Body of pancreas (tissue), 4 donors: ENCODE results near the gene RPS6KA1. TPM values are rescaled to one million over a fixed set of nuclear protein-coding genes. Genes with fewer than 3 reads are reported as not detected.

Source experiments
- ATAC-seq: fragments of 150-250 bp; one replicate; pipeline ENCODE4 v1.9.1; 2016
- DNase-seq, 4 donors: peaks; one replicate each; pipeline ENCODE4 v3.0.0-alpha.2; 2019
- H3K27ac ChIP-seq, 4 donors: fragments of 200-600 bp; sonication (generic); 1 replicate in 3 of 4; 2 replicates in 1 of 4; pipeline versions ENCODE4 v1.5.1 to v1.6.1; 2016 to 2019; ENCODE audit warnings: mild to moderate bottlenecking in 1 of 4, mixed read lengths in 1 of 4, moderate library complexity in 1 of 4
- H3K27me3 ChIP-seq, 2 donors: fragments of 200-600 bp; sonication (generic); one replicate each; pipeline ENCODE4 v1.6.0; 2016; ENCODE audit warnings: mild to moderate bottlenecking in 1 of 2
- H3K36me3 ChIP-seq, 2 donors: fragments of 200-600 bp; sonication (generic); replicated peaks in 1 of 2; 2 replicates each; pipeline ENCODE4 v1.5.1; 2016; ENCODE audit warnings: low read depth in 2 of 2; ENCODE audit not compliant: insufficient read depth in 1 of 2
- H3K4me1 ChIP-seq: fragments of 200-600 bp; sonication (generic); one replicate; pipeline ENCODE4 v1.6.0; 2016
- H3K4me3 ChIP-seq, 2 donors: fragments of 200-600 bp; sonication (generic); 1 replicate in 1 of 2; 2 replicates in 1 of 2; pipeline ENCODE4 v1.5.1; 2016 to 2019
- H3K9me3 ChIP-seq, 3 donors: fragments of 200-600 bp; sonication (generic); 1 replicate in 2 of 3; 2 replicates in 1 of 3; pipeline ENCODE4 v1.5.1; 2016
- POLR2A ChIP-seq, 3 donors: fragments of 450-650 bp; IDR thresholded peaks; one replicate each; pipeline ENCODE4 v1.6.1; 2016; ENCODE audit warnings: antibody characterized with exemption in 3 of 3, mild to moderate bottlenecking in 2 of 3
- WGBS, 2 donors: methylation state at CpG; one replicate each; pipeline ENCODE4 v1.1.5; 2017; 5-methylcytosine and 5-hydroxymethylcytosine counted together
- intact Hi-C: fragments of 100-400 bp; cut with DNase I; formaldehyde crosslinking; loops from one replicate; pipeline ENCODE4 v1.15.1; 2023
- total RNA-seq, 2 donors: library from RNA; depleted of rRNA; stranded (reverse); fragments of >200 nt; gene quantifications; one replicate each; pipeline ENCODE4 v1.1.0, GENCODE V29; 2016
- TF ChIP-seq, protein P1 (sequence below), 7 experiments: fragments of 450-650 bp in 4 of 7; fragments of 200-600 bp in 3 of 7; sonication (generic) in 3 of 7; IDR thresholded peaks; one replicate each; pipeline ENCODE4 v1.5.1; 2016 to 2019; ENCODE audit warnings: antibody characterized with exemption in 7 of 7

Gene RPS6KA1
- total RNA-seq, 2 donors from 2014 or later: 20.1 to 30.4 TPM

DNA sequence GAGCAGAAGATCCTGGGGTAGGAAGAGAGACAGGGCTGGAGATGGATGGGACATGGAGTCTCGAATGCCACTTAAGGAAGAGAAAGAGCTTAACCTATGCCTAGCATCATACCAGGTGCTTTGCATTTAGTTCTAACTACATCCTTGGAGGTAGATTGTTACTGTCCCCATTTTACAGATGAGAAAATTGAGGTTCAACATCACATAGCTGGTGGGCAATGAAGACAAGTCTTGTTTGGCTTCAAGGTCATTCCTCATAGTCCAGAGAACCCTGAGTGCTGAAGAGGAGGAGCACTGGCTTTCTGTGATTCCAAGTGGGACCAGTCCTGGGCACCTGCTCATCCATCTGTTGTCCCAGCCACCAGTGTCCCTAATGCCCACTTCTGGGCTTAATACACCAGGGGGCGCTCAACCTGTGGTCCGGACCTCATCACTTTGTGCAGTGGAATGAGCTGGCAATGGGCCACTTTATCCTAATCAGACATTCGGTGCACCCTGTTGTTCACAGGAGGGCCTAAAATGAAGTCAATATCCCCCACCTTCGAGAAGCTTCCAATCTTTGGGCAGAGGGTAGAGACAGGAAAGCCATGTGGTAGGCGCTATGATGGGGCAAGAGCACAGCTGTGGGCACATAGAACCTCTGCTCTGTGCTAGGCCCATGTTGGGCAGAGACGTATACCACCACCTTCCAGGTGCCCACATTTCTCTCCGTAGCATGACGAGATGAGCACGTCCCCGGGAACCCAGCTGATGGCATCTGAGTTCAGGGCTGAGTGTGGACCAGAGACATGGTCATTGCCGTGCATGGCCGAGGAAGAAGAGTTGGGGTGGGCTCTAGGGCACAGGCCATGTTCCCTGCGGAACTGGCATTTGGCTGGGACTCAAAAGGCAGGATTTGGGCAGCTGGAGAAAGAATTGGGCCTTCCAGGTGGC is 9.2 kb downstream of the RPS6KA1 start:
- ATAC-seq: no peak
- intact Hi-C loops: no loop called here
- Histone ChIP-seq H3K4me1 (peaks cover 23% of the 10 kb centered on the region), H3K36me3 (no peaks in the 10 kb centered on the region), H3K4me3 (no peak overlapping the region), H3K27me3 (no peaks in the 10 kb centered on the region), H3K9me3 (no peaks in the 10 kb centered on the region), H3K27ac (no peak overlapping the region)
- TF ChIP-seq, protein P1, sequence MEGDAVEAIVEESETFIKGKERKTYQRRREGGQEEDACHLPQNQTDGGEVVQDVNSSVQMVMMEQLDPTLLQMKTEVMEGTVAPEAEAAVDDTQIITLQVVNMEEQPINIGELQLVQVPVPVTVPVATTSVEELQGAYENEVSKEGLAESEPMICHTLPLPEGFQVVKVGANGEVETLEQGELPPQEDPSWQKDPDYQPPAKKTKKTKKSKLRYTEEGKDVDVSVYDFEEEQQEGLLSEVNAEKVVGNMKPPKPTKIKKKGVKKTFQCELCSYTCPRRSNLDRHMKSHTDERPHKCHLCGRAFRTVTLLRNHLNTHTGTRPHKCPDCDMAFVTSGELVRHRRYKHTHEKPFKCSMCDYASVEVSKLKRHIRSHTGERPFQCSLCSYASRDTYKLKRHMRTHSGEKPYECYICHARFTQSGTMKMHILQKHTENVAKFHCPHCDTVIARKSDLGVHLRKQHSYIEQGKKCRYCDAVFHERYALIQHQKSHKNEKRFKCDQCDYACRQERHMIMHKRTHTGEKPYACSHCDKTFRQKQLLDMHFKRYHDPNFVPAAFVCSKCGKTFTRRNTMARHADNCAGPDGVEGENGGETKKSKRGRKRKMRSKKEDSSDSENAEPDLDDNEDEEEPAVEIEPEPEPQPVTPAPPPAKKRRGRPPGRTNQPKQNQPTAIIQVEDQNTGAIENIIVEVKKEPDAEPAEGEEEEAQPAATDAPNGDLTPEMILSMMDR (IDR thresholded peaks at IDR 0.05): peak in 6 of 7 experiments; percentile 10 to 46 (median 31)
- no peak for TF ChIP-seq POLR2A (IDR thresholded peaks at IDR 0.05)
- WGBS, 2 donors: 69 to 73% methylated on average over 10 to 14 of the region's 14 CpGs
- DNase-seq: peak; percentile 46 to 68 (median 58)

DNA sequence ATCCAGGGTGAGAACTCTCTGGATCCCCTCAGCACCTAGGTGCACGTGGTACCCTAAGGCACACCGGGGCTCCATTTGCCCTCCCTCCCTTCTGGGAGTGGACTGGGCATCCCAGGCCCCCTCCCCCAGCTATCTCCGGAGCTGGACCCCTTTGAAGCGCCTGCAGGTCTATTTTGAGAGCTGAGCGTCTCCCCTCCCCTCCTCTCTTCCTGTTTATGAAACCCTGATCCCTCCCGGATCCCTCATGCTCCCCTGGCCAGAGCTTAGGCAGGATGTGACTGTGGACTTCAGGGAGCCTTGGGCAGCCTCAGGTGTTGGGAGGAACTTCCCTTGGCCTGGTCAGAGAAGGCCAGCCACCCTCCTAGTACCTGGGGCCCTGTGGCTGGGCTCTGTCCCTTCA is 10.2 kb downstream of the RPS6KA1 start:
- Histone ChIP-seq H3K4me3 (no peak overlapping the region), H3K9me3 (no peaks in the 10 kb centered on the region), H3K4me1 (peaks cover 13% of the 10 kb centered on the region), H3K27me3 (no peaks in the 10 kb centered on the region), H3K27ac (no peak overlapping the region), H3K36me3 (no peaks in the 10 kb centered on the region)
- no peak for TF ChIP-seq POLR2A (IDR thresholded peaks at IDR 0.05)
- TF ChIP-seq, protein P1 (IDR thresholded peaks at IDR 0.05): no peak
- DNase-seq (no peak), ATAC-seq (no peak)
- intact Hi-C loops: no loop called here
- 58 to 72% methylated on average over 6 of the region's 6 CpGs for WGBS, 2 donors

DNA sequence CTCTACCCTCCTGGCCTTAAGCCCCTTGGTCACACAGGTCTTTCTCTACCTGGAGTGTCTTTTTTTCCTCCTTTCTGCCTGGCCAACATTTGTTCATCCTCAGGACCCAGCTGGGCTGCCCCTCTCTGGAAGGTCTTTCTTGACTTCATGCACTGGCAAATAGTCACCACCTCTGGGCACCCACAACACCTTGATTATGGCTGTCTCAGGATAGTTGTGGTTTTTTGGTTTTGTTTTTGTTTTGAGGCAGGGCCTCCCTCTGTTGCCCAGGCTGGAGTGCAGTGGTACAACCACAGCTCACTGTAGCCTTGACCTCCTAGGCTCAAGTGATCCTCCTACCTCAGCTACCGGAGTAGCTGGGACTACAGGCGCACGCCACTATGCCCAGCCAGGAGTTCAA is 10.8 kb downstream of the RPS6KA1 start:
- no peak overlapping the region for H3K27ac ChIP-seq
- H3K4me3 ChIP-seq: no peak overlapping the region
- no peak for TF ChIP-seq POLR2A (IDR thresholded peaks at IDR 0.05)
- TF ChIP-seq, protein P1 (IDR thresholded peaks at IDR 0.05): no peak
- H3K27me3 ChIP-seq: no peaks in the 10 kb centered on the region
- 100% methylated on average over 3 of the region's 3 CpGs for WGBS, 2 donors
- intact Hi-C loops: no loop called here
- H3K4me1 ChIP-seq: peaks cover 7% of the 10 kb centered on the region
- ATAC-seq: no peak
- no peaks in the 10 kb centered on the region for H3K9me3 ChIP-seq
- no peaks in the 10 kb centered on the region for H3K36me3 ChIP-seq
- DNase-seq: no peak

DNA sequence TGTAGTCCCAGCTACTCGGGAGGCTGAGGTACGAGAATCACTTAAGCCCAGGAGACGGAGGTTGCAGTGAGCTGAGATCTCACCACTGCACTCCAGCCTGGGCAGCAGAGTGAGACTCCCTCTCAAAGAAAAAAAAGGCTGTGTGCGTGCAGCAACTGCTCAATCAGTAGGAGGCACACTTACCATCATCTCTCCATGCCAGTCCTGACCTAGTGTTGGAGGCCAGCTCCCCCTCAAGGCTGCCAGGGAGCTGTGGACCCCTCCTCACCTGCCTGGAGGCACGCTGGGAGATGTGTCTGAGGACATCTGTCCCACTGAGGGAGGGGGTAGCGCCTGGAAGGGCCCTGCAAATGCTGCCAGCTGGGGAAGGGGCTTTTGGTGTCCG is 11.9 kb downstream of the RPS6KA1 start:
- DNase-seq: no peak
- H3K9me3 ChIP-seq: no peaks in the 10 kb centered on the region
- TF ChIP-seq POLR2A (IDR thresholded peaks at IDR 0.05): no peak
- TF ChIP-seq, protein P1 (IDR thresholded peaks at IDR 0.05): no peak
- H3K4me3 ChIP-seq: no peak overlapping the region
- peak overlapping the region in 2 of 4 donors; percentile 55 to 71 for H3K27ac ChIP-seq
- intact Hi-C loops: no loop called here
- no peaks in the 10 kb centered on the region for H3K36me3 ChIP-seq
- 72 to 84% methylated on average over 5 to 7 of the region's 7 CpGs for WGBS, 2 donors
- no peaks in the 10 kb centered on the region for H3K27me3 ChIP-seq
- ATAC-seq: no peak
- no peaks in the 10 kb centered on the region for H3K4me1 ChIP-seq
